ENCODE data around the gene MET.
"Not testable (repeated sequence)": the region's sequence is repeated elsewhere in the genome, so short reads cannot be mapped to it uniquely, and the experiment has no call there.

The MET gene

GRCh38 chr7:116698930-116699721 is 27.1 kb downstream of the MET start:
- DNase-seq, result peak; percentile 99

- DNase-seq, result peak; percentile 59
These were observed 27.7 kb downstream of the MET start for GRCh38 chr7:116699722-116700120.

DNA sequence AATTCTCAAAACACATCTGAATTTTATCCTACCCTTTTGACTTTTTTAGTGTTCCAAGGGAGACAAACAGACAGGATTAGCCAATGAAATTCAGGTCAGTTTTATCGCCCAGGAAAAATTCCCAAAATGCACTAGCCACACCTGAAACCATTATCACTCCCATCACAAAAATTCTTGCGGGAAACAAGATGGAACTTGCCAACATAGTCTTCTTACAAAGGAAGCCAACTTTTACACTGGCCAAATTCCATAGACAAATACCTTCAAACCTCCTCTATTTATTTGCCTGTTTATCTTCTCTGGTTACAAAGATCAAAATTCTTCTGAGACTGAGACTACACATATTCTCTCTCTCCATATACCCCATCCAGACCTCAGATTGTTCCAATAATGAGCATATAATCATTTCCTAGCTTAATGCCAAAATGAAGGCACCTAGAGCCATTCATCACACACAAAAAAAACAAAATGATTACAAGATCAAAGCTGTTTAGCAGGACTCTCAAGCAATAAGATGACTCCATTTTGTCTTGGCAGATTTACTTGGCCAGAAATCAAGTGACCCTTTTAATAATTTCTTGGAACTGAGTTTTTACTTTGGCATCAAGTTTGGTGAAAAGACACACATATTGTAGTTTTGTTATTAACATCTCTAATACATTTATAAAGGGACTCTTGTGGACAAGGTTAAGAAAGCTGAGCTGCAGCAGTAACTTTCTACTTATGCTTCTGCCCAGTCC is 30.2 kb downstream of the MET start:
- DNase-seq, result peak; percentile 56

DNA sequence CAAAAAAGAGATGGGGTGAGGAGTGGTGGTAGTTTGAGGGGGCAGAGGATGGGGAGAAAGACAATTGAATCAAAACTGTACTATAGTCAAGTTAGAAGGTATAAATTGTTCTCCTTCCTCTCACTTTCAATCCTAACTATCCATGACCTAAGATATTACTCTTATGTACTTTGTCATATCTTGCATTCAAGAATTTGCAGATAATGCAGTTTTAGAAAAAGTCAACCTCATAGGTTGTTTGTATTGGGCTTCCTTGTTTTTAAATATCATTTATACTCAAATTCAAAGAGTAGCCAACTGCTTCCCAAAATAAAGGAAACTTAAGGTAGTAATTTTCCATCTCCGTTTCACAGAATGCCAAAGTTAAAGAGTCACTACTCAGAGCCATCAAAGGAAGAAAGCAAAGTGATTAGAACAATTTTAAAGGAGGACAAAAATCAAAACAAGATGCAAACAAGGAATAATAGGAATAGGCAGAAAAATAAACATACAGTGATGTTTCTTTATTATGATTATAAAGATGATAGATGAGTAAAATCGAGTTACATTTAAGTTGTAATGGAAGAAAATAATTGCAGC is 32.7 kb downstream of the MET start:
- no peak for DNase-seq

DNA sequence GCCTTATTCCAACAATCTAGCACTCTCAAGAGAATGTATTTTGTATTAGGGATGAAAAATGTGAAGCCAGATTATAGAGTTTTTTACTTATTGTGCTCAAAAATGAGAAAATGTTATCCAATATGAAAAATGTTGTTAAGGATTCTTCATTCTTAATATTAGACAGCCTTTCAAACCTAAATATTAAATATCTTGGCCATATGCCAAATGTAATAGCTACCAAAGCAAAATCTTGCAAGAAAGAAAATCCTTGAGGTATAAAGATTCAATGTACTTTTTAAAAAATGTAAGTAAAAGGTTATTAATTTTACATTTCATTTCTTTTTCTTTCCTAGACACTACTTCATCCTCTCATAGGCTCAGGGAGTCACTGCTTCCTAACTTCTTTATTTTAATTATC is 33.4 kb downstream of the MET start:
- no peak for DNase-seq

DNA sequence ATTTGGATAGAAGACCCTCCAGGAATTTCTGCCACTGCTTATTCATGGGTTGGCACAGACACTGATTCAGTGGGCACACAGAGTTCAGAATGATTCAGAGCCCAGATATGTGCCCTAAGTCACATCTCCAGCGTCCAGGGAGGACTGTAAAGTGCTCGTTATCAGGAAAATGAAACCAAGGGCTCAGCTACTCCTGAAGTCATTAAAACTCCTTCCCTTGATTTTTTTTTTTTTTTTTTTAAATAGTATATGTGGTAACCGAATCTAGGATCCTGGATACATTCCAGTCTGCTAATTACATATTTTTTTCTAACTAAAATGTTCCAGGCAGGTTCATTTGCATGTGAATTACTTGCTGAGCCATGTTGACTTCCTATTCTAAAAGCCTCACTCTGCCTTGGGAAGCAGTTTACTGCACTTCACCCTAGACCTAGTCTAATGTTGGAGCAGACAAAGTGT is 34.7 kb downstream of the MET start:
- peak; percentile 50 for DNase-seq

DNA sequence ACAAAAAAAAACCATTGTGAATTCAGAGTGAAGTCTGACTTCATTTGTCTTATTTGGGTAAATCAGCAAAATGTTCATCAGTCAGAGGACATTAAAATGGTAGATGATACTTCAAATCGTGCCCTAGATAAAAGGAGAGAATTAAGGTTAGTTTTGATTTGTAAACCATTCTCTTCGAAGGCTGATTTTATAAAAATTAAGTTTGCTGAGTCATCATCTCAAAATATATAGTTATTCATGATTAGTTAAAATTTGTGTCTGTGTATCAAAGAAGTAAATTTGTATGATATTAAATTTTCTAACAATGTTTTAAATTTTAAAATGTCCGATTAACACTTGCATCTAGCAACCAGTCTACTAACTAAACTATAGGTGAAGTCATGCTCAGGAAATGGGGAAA is 35.3 kb downstream of the MET start:
- no peak for DNase-seq

DNA sequence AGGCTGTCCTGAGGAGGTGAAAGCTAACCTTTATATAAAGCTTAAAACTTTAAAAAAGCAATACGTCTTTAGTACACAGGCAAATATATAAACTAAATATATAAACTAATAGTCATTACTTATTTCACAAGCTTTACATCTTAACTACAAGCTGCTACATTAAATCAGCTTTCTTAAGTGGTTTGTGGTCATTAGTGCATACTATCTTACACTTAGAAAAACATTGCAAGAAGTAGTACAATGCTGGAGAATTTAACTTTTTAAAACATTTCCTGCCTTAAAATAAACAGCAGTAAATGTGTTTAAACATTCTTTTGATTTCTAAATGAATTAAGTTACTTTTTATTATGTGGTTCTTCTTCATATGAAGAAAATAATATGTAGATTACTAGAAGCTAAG is 36.3 kb downstream of the MET start:
- DNase-seq, result no peak

GRCh38 chr7:116708861-116709260 is 36.9 kb downstream of the MET start:
- DNase-seq, result peak; percentile 14

DNA sequence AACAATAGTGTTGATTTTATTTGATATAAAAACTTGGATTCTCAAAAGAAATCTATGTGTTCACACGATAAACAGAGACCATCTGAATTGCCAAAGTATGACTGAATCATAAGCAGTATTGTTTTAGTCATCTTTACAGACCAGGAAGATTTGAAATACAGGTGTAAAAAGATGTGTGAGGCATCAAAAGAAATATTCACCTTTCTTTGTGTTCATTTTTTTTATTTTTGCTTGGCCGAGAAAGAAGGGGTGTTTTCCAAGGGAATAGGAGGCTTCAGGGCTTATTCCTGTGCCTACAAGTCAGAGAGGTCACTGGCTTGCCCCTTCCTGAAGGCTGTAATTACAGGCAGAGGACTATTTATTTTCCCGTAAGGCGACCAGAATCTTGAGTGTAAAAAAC is 37.3 kb downstream of the MET start:
- DNase-seq, result no peak

DNA sequence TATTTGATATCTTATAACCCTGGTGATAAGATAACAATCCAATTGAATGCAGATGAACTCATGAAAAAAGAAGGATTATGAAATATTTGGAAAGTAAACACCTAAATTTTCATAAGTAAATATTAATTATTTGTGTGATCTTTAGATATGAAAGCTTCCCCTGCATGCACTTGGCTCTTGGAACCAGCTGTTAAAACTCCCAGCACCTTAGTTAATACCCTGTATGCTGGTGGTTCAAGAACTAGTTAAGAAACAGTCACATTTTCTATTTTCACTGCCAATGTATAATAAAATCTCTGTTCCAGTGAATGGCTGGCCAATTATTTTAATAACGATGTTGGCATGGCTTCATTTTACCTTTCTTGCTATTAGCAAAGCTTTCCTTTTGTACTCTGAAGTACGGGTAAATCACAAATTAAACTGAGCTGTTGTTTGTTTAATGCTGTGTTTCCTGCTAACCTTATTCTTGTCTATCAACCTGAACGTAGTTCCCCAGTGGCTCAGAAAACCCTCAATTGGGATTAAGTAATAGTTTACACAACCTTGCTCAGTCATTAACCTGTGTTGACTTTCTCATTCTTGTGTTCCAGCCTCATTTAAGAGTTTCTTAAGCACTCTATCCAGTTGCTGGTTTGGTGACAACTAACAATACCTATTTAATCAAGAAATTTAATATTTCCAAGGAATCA is 38.9 kb downstream of the MET start:
- DNase-seq, result peak; percentile 93

DNA sequence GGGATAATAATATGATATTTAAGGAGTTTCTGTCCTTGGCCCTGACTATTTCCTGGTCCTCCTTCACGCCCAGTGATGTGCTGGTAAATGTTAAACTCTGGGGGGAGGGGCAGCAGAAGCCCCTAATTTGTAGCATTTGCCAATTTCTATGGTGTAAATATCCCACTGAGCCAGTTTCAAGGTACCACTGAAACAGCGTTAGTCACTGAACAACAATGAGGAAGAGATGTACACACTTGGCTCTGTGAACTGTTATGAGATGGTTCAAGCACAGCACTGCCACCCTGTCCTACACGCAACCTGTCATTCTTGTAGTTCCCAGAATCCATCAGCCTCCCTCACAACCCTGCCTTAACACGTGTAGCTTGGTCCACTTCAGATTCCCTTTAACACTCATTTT is 39.8 kb downstream of the MET start:
- DNase-seq, result no peak

DNA sequence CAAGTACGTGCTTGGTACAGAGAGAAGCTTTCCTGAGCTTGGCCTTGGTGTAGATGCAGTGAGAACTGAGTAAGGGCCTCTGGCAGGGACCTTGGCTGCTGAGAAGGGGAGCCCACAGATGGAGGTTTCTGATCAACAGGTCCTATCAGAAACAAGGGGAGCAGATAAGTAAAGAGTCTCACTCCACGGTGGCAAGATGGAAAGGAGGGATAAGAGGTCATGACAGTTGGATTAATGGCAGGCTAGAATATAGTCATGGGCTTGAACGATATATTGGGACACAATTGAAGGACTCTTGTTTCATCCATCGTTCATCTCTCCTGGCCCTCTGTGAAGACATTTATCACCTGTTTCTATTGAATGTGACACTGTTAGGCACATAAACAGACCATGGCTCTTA is 41.5 kb downstream of the MET start:
- DNase-seq, result no peak

DNA sequence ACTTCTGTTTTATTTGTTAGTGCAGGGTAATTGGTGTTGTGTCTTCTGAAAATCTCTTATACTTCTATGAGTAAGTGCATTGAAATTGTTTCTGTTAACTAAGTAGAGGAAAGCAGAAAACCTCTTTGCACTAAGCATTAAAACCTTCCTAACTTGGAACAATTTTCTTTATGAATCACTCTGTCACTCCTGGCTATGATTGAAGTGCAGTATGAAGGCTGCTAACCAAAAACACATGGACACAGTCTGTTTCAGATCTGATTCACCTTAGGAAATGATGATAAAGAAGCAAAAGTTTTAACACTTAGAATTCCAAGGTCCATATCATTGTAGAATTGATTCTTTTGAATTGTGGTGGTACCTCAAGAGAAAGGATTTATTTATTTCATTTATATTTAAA is 41.9 kb downstream of the MET start:
- no peak for DNase-seq

- DNase-seq, result no peak
These were observed 43.1 kb downstream of the MET start for GRCh38 chr7:116715077-116715476.

DNA sequence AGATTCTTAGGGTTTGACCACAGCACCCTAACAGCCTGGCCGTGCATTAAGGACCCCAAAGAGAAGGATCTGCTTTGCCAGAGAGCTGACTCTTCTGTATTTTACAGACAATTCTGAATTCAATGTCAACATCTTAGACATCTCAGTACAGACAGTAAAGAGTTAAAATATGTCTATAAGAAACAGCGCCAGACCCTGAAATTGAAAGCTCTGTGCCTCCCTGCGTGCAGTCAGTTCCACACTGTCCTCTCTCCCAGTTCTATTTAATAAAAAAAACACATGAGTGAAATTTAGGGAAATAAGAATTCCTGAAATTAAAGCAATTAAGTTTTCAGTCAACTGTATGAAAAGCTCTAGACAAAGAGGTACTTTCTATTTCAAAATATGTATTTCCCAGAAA is 45.1 kb downstream of the MET start:
- DNase-seq, result no peak

DNA sequence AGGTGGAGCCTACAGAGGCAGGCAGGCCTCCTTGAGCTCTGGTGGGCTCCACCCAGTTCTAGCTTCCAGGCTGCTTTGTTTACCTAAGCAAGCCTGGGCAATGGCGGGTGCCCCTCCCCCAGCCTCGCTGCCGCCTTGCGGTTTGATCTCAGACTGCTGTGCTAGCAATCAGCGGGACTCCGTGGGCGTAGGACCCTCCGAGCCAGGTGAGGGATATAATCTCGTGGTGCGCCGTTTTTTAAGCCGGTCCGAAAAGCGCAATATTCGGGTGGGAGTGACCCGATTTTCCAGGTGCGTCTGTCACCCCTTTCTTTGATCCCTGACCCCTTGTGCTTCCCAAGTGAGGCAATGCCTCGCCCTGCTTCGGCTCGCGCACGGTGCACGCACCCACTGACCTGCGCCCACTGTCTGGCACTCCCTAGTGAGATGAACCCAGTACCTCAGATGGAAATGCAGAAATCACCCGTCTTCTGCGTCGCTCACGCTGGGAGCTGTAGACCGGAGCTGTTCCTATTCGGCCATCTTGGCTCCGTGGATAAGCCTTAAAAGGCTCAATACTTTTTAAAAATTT is 52.0 kb downstream of the MET start:
- DNase-seq, result not testable (repeated sequence)

GRCh38 chr7:116724560-116725231 is 52.7 kb downstream of the MET start:
- no peak for DNase-seq

DNA sequence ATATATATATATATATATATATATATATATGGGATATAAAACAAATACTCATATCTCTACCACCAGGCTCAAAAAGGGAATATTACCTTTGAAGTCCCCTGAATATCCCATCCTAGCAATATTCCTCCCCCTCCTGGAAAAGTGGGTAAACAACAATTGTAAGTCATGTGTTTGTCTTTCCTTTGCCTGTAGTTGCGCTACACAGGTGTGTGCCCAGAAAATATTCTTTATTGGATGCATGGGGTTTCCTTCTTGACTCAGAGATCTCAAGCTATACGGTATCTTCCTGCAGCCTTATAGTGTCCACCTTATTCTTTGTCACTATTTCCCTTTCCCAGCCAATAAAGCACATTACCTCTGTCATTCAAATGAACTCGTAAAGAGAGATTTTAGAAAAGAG is 54.2 kb downstream of the MET start:
- DNase-seq, result no peak

DNA sequence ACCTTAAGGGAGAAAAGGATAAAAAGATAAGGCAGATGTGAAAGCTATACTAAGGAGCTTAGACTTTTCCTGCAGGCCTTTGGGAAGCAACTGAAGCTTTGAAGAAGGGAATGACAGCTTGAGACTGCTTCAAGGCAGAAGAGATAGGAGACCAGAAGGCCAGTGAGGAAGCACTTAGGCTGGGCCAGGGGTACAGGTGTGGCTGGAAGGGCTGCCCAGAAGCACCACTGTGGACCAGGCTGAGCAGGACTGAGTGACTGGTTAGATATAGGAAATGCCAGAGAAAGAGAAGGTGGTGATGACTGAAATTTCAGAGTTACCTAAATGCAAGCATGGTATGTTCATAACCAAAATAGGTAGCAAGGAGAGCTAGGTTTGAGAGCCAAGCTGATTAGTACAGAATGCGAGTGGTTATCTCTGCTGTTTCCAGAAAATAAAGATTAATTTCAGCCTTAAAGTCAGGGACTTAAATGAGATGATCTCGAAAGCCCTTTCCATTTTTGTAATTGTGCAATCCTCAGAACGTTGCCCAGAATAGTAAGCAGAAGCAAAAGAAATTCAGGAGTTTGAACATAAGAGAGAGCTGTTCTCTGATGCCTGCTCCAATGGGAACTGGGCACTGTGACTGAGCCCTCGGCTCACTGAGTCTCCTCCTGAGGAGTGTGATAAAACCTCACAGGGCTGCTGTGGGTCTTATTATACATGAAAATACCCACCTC is 54.9 kb downstream of the MET start:
- no peak for DNase-seq

- no peak for DNase-seq
These were observed 55.5 kb downstream of the MET start for GRCh38 chr7:116727432-116728009.
